A549 (cell line): ENCODE data around the gene FBXO3. TPM values are rescaled to one million over a fixed set of nuclear protein-coding genes. Genes with fewer than 3 reads are reported as not detected.

Source experiments
- ATAC-seq, 2 experiments: fragments of 200-7000 bp in 1 of 2; fragments of >200 bp in 1 of 2; cut with Nextera tagmentation in 1 of 2; cut with Tn5 transposase in 1 of 2; 3 replicates each; pipeline versions ENCODE4 v1.8.0 to v1.9.1; 2018 to 2020; ENCODE audit warnings: mild to moderate bottlenecking in 1 of 2, moderate library complexity in 1 of 2
- CTCF ChIA-PET: fragments of 300-600 bp; sonication (Branson Sonifier 250); formaldehyde crosslinking; extraction: SDS; loops from one replicate; lab custom pipeline; 2021; ENCODE audit warnings: antibody characterized with exemption, inconsistent platforms; lab: Yijun Ruan, JAX
- POLR2A ChIA-PET: fragments of 350-600 bp; formaldehyde crosslinking; extraction: SDS; loops from one replicate; lab custom pipeline; 2021; ENCODE audit warnings: antibody characterized with exemption, inconsistent platforms; lab: Yijun Ruan, JAX
- DNase-seq, 2 experiments: peaks; one replicate each; pipeline versions ENCODE4 v3.0.0 to v3.0.0-alpha.2; 2011 to 2016; ENCODE audit warnings: low read depth in 1 of 2, low spot score in 1 of 2
- FAIRE-seq: peaks from 2 replicates; lab custom pipeline; 2011; peaks lifted over from hg19 to GRCh38; lab: Jason Lieb, UNC
- H3K27ac ChIP-seq, 2 experiments: fragments of >200 bp; sonication (Bioruptor Twin); formaldehyde crosslinking; 3 replicates each; pipeline ENCODE4 v1.5.1; 2016 to 2017
- H3K4me1 ChIP-seq: fragments of >200 bp; sonication (Bioruptor Twin); formaldehyde crosslinking; 3 replicates; pipeline ENCODE4 v1.6.1; 2016
- H3K4me2 ChIP-seq: fragments of >200 bp; sonication (Bioruptor Twin); formaldehyde crosslinking; 3 replicates; pipeline ENCODE4 v1.6.1; 2016
- H3K4me3 ChIP-seq: fragments of >200 bp; sonication (Bioruptor Twin); formaldehyde crosslinking; 3 replicates; pipeline ENCODE4 v1.5.1; 2016
- H3K9me3 ChIP-seq: fragments of >200 bp; sonication (Bioruptor Twin); formaldehyde crosslinking; 3 replicates; pipeline ENCODE4 v1.6.1; 2016
- CBX2 ChIP-seq: fragments of 200-600 bp; sonication (generic); IDR thresholded peaks from 2 replicates; pipeline ENCODE4 v1.6.1; 2016; ENCODE audit warnings: low read depth, mild to moderate bottlenecking, borderline replicate concordance
- ESRRA ChIP-seq: fragments of 150-350 bp; IDR thresholded peaks from 2 replicates; pipeline ENCODE4 v1.6.1; 2014; ENCODE audit warnings: mild to moderate bottlenecking, low read length, borderline replicate concordance
- FOSL2 ChIP-seq, 2 experiments: fragments of 450-650 bp in 1 of 2; fragments of >200 bp in 1 of 2; sonication (Bioruptor Twin) in 1 of 2; formaldehyde crosslinking; IDR thresholded peaks; 2 replicates each; pipeline versions ENCODE4 v1.5.0 to v1.6.1; 2016 to 2020; ENCODE audit warnings: mild to moderate bottlenecking in 1 of 2, moderate library complexity in 1 of 2
- HOXB13 ChIP-seq: fragments of 250-450 bp; sonication (Bioruptor Pico); IDR thresholded peaks from 2 replicates; pipeline ENCODE4 v1.5.0; 2020; ENCODE audit warnings: low read depth, mild to moderate bottlenecking, moderate library complexity
- KDM5A ChIP-seq: fragments of 200-600 bp; sonication (generic); IDR thresholded peaks from 2 replicates; pipeline ENCODE4 v1.6.1; 2016; ENCODE audit warnings: antibody characterized with exemption, mild to moderate bottlenecking
- MAFK ChIP-seq: fragments of 450-650 bp; IDR thresholded peaks from 2 replicates; pipeline ENCODE4 v1.6.1; 2014; ENCODE audit not compliant: partially characterized antibody
- NPAS2 ChIP-seq: fragments of 250-450 bp; sonication (Bioruptor Pico); IDR thresholded peaks from 2 replicates; pipeline ENCODE4 v1.8.0; 2022; ENCODE audit warnings: mild to moderate bottlenecking, moderate library complexity, borderline replicate concordance
- PHF8 ChIP-seq: fragments of 200-600 bp; sonication (generic); IDR thresholded peaks from 2 replicates; pipeline ENCODE4 v1.6.1; 2016; ENCODE audit warnings: low read depth, mild to moderate bottlenecking, antibody characterized with exemption, moderate library complexity, borderline replicate concordance
- POLR2A ChIP-seq: IDR thresholded peaks from 2 replicates; pipeline ENCODE4 v1.6.1; 2012; ENCODE audit warnings: mild to moderate bottlenecking, low read length
- RAD21 ChIP-seq, 2 experiments: fragments of >200 bp in 1 of 2; sonication (Bioruptor Twin) in 1 of 2; formaldehyde crosslinking in 1 of 2; IDR thresholded peaks in 1 of 2; conservative IDR thresholded peaks in 1 of 2; 2 replicates in 1 of 2; 3 replicates in 1 of 2; pipeline ENCODE4 v1.6.1; 2012 to 2018; ENCODE audit warnings: inconsistent platforms in 1 of 2
- RARB ChIP-seq: fragments of 250-450 bp; sonication (Bioruptor Pico); IDR thresholded peaks from 2 replicates; pipeline ENCODE4 v1.8.0; 2021; ENCODE audit warnings: mild to moderate bottlenecking, moderate library complexity
- RNF2 ChIP-seq: fragments of 200-600 bp; sonication (generic); IDR thresholded peaks from 2 replicates; pipeline ENCODE4 v1.6.1; 2016; ENCODE audit warnings: low read depth, mild to moderate bottlenecking, antibody characterized with exemption, moderate library complexity, borderline replicate concordance
- TFCP2L1 ChIP-seq: fragments of 250-450 bp; sonication (Bioruptor Pico); IDR thresholded peaks from 2 replicates; pipeline ENCODE4 v1.5.0; 2021; ENCODE audit warnings: mild to moderate bottlenecking
- ZNF302 ChIP-seq: fragments of 250-450 bp; sonication (Bioruptor Pico); IDR thresholded peaks from 2 replicates; pipeline ENCODE4 v1.9.0; 2021; ENCODE audit warnings: inconsistent platforms, mild to moderate bottlenecking, moderate library complexity
- WGBS: methylation state at CpG from one replicate; pipeline ENCODE4 v1.1.6; 2017; ENCODE audit errors: missing lambda C conversion rate; 5-methylcytosine and 5-hydroxymethylcytosine counted together
- polyA plus RNA-seq, 4 experiments: library from polyadenylated mRNA; depleted of rRNA in 3 of 4; stranded (reverse); fragments of >200 nt; fragmentation: RNase III in 1 of 4; extraction: RNeasy Plus Mini Kit Qiagen cat#74134 plus additional on column Dnase treatment in 1 of 4; gene quantifications; 2 replicates in 3 of 4; 3 replicates in 1 of 4; pipeline ENCODE4 v1.2.3, GENCODE V29; 2011 to 2017
- TF ChIP-seq, protein P1 (sequence below): fragments of 200-600 bp; sonication (generic); IDR thresholded peaks from 2 replicates; pipeline ENCODE4 v1.6.1; 2016; ENCODE audit warnings: antibody characterized with exemption, mild to moderate bottlenecking, moderate library complexity
- TF ChIP-seq, protein P2 (sequence below): fragments of 150-350 bp; IDR thresholded peaks from 2 replicates; pipeline ENCODE4 v1.6.1; 2014; ENCODE audit warnings: low read depth, mild to moderate bottlenecking, low read length
- TF ChIP-seq, protein P3 (sequence below): IDR thresholded peaks from 2 replicates; pipeline ENCODE4 v1.6.1; 2012

FBXO3 gene
- polyA plus RNA-seq, 2 of the 4 experiments (the other 2 are of a cell fraction) = 22.5 to 42.6 TPM

GRCh38 chr11:33742249-33742851 is 32.0 kb downstream of the FBXO3 start (continued):
- TF ChIP-seq, protein P1, sequence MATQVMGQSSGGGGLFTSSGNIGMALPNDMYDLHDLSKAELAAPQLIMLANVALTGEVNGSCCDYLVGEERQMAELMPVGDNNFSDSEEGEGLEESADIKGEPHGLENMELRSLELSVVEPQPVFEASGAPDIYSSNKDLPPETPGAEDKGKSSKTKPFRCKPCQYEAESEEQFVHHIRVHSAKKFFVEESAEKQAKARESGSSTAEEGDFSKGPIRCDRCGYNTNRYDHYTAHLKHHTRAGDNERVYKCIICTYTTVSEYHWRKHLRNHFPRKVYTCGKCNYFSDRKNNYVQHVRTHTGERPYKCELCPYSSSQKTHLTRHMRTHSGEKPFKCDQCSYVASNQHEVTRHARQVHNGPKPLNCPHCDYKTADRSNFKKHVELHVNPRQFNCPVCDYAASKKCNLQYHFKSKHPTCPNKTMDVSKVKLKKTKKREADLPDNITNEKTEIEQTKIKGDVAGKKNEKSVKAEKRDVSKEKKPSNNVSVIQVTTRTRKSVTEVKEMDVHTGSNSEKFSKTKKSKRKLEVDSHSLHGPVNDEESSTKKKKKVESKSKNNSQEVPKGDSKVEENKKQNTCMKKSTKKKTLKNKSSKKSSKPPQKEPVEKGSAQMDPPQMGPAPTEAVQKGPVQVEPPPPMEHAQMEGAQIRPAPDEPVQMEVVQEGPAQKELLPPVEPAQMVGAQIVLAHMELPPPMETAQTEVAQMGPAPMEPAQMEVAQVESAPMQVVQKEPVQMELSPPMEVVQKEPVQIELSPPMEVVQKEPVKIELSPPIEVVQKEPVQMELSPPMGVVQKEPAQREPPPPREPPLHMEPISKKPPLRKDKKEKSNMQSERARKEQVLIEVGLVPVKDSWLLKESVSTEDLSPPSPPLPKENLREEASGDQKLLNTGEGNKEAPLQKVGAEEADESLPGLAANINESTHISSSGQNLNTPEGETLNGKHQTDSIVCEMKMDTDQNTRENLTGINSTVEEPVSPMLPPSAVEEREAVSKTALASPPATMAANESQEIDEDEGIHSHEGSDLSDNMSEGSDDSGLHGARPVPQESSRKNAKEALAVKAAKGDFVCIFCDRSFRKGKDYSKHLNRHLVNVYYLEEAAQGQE = no peak
- TF ChIP-seq RAD21 (conservative IDR thresholded peaks at IDR 0.05 in 1 of 2, IDR thresholded peaks at IDR 0.05 in 1 of 2) = peak; percentile 73 to 86

DNA sequence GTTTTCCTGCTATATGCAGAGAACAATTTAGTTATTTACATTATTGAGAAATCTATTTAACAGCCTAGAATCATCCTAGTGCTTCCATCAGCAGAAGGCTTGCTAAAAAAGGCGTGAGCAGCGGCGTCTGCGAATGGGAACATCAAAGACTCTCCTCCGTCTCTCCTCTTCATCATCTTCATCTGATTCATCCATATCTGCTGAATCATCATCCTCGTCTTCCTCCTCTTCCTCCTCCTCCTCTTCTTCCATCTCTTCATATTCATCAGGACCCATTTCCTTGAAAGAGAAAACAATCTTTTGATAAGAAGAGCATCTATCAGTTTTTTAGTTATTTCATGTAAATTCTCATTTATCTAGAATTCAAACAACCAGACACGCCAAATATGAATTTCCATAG is 32.5 kb downstream of the FBXO3 start:
- DNase-seq (no peak), ATAC-seq (no peak)
- CTCF ChIA-PET = interaction anchor here (0.6 to 3.1 kb wide), 46 partner anchors 8 to 883 kb away, joined by 3 to 45 read pairs (median 6); partner anchors contain the start of genes C11orf91, FBXO3 and KIAA1549L
- peak overlapping the region; percentile 16; a peak in 2 of 6 replicates for H3K27ac ChIP-seq
- TF ChIP-seq RARB (CRISPR knock-in tag) (no peak), MAFK (peak; percentile 85), KDM5A (no peak), RNF2 (no peak), HOXB13 (CRISPR knock-in tag) (no peak)
- TF ChIP-seq, protein P1 = no peak
- TF ChIP-seq, all 56 proteins: peak for 1
- no peak overlapping the region for H3K4me3 ChIP-seq
- peaks cover 26% of the 10 kb centered on the region for H3K4me1 ChIP-seq
- H3K4me2 ChIP-seq = no peak overlapping the region; the same call in 2 of the 3 replicates
- 69% methylated on average over 7 of the region's 7 CpGs for WGBS
- FAIRE-seq = no peak
- POLR2A ChIA-PET = interaction anchor here (0.6 to 1.7 kb wide), 4 partner anchors 26 to 366 kb away, joined by 3 to 17 read pairs (median 7); partner anchors contain the start of gene C11orf91
- H3K9me3 ChIP-seq = no peaks in the 10 kb centered on the region

DNA sequence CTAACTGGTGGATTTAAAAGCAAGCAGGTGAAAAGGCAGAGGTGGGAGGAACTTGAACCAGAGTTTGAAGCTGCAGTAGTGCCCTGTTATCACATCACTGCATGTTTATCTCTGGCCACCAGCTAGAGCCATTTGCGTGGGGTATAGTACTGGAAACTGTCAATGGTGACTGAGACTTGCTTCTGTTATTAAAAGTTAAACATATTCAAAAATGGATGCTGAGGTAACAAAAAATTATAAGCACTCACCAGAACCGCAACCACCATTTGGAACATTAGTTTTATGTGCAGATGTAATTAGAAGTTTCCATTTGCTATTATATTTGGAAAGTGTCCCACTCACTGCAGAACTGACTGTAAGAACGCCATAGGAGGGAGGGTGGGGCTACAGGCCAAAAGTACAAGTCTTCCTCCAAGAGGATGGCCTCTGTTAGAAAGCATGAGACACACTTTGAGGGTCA is 36.9 kb downstream of the FBXO3 start:
- FAIRE-seq = no peak
- Histone ChIP-seq H3K27ac (peak overlapping the region; percentile 85 to 93), H3K4me3 (peak overlapping the region; percentile 75; the same call in 1 of the 3 replicates), H3K4me2 (peak overlapping the region; percentile 93), H3K4me1 (peaks cover 41% of the 10 kb centered on the region), H3K9me3 (no peaks in the 10 kb centered on the region)
- CTCF ChIA-PET = interaction anchor here (0.6 to 3.8 kb wide), 16 partner anchors 11 to 988 kb away, joined by 3 to 26 read pairs (median 4); partner anchors contain the start of genes C11orf91 and KIAA1549L
- no peak for TF ChIP-seq RAD21 (conservative IDR thresholded peaks at IDR 0.05 in 1 of 2, IDR thresholded peaks at IDR 0.05 in 1 of 2)
- no peak for TF ChIP-seq PHF8
- no peak for TF ChIP-seq ZNF302
- no peak for TF ChIP-seq POLR2A
- TF ChIP-seq CBX2 = no peak
- TF ChIP-seq, protein P2, sequence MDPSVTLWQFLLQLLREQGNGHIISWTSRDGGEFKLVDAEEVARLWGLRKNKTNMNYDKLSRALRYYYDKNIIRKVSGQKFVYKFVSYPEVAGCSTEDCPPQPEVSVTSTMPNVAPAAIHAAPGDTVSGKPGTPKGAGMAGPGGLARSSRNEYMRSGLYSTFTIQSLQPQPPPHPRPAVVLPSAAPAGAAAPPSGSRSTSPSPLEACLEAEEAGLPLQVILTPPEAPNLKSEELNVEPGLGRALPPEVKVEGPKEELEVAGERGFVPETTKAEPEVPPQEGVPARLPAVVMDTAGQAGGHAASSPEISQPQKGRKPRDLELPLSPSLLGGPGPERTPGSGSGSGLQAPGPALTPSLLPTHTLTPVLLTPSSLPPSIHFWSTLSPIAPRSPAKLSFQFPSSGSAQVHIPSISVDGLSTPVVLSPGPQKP = no peak
- no peak for TF ChIP-seq ESRRA
- TF ChIP-seq, protein P1 = no peak
- no peak for TF ChIP-seq TFCP2L1 (CRISPR knock-in tag)
- TF ChIP-seq FOSL2 (IDR thresholded peaks at IDR 0.05) = no peak
- no peak for TF ChIP-seq FOSL2 (CRISPR knock-in tag; IDR thresholded peaks at IDR 0.05)
- TF ChIP-seq, protein P3, sequence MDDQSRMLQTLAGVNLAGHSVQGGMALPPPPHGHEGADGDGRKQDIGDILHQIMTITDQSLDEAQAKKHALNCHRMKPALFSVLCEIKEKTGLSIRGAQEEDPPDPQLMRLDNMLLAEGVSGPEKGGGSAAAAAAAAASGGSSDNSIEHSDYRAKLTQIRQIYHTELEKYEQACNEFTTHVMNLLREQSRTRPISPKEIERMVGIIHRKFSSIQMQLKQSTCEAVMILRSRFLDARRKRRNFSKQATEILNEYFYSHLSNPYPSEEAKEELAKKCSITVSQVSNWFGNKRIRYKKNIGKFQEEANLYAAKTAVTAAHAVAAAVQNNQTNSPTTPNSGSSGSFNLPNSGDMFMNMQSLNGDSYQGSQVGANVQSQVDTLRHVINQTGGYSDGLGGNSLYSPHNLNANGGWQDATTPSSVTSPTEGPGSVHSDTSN = no peak
- no peak for TF ChIP-seq NPAS2 (CRISPR knock-in tag)
- DNase-seq = no peak
- 77% methylated on average over 3 of the region's 3 CpGs for WGBS
- POLR2A ChIA-PET = interaction anchor here (1.3 to 3.5 kb wide), 4 partner anchors 21 to 576 kb away, joined by 4 to 42 read pairs (median 30); partner anchors contain the start of genes C11orf91 and CSTF3
- ATAC-seq = no peak
